Mesenchymal stem cell (in vitro differentiated cells and primary cell): ENCODE measurements around the gene NOTUM.

Experiments used
- DNase-seq: peaks from one replicate; pipeline ENCODE4 v3.0.0-alpha.2; 2013
- H2AFZ ChIP-seq: one replicate; pipeline ENCODE4 v1.6.1; 2013; ENCODE audit warnings: low read depth, mild to moderate bottlenecking, control low read depth, inconsistent platforms, low read length, moderate library complexity
- H2AK5ac ChIP-seq: 2 replicates; pipeline ENCODE4 v1.6.1; 2013; ENCODE audit warnings: low read length, moderate library complexity, mild to moderate bottlenecking, inconsistent platforms; ENCODE audit not compliant: severe bottlenecking
- H2BK120ac ChIP-seq: one replicate; pipeline ENCODE4 v1.6.1; 2013; ENCODE audit warnings: low read depth, mild to moderate bottlenecking, inconsistent platforms, low read length, moderate library complexity
- H2BK12ac ChIP-seq, 2 experiments: one replicate each; pipeline ENCODE4 v1.6.1; 2013; ENCODE audit warnings: inconsistent platforms in 2 of 2, low read length in 2 of 2, mild to moderate bottlenecking in 2 of 2, moderate library complexity in 2 of 2, control low read depth in 1 of 2
- H2BK15ac ChIP-seq: one replicate; pipeline ENCODE4 v1.6.1; 2013; ENCODE audit warnings: mild to moderate bottlenecking, low read depth, inconsistent platforms; ENCODE audit not compliant: poor library complexity, severe bottlenecking
- H2BK5ac ChIP-seq: 2 replicates; pipeline ENCODE4 v1.6.1; 2013; ENCODE audit warnings: low read depth, mild to moderate bottlenecking, low read length, control low read depth, inconsistent platforms; ENCODE audit not compliant: poor library complexity, severe bottlenecking
- H3K14ac ChIP-seq, 2 experiments: one replicate each; pipeline ENCODE4 v1.6.1; 2013; ENCODE audit warnings: inconsistent platforms in 2 of 2, low read length in 2 of 2, control low read depth in 1 of 2, mild to moderate bottlenecking in 1 of 2, moderate library complexity in 1 of 2
- H3K18ac ChIP-seq, 2 experiments: one replicate each; pipeline ENCODE4 v1.6.1; 2013; ENCODE audit warnings: inconsistent platforms in 2 of 2, low read length in 2 of 2, control low read depth in 1 of 2, low read depth in 1 of 2, mild to moderate bottlenecking in 1 of 2
- H3K23ac ChIP-seq, 2 experiments: one replicate each; pipeline ENCODE4 v1.6.1; 2013; ENCODE audit warnings: inconsistent platforms in 2 of 2, low read length in 2 of 2, mild to moderate bottlenecking in 2 of 2, moderate library complexity in 2 of 2, control low read depth in 1 of 2
- H3K27ac ChIP-seq: 2 replicates; pipeline ENCODE4 v1.5.1; 2013; ENCODE audit warnings: mild to moderate bottlenecking, moderate library complexity, low read length, control low read depth, inconsistent platforms; ENCODE audit not compliant: poor library complexity, severe bottlenecking
- H3K27me3 ChIP-seq, 2 experiments: 2 replicates each; pipeline versions ENCODE4 v1.6.1 to v1.7.0; 2013; ENCODE audit warnings: low read length in 2 of 2, mild to moderate bottlenecking in 2 of 2, moderate library complexity in 2 of 2, control low read depth in 1 of 2, inconsistent platforms in 1 of 2; ENCODE audit not compliant: control insufficient read depth in 1 of 2, insufficient read depth in 1 of 2
- H3K36me3 ChIP-seq, 2 experiments: 2 replicates each; pipeline versions ENCODE4 v1.6.1 to v1.7.0; 2013; ENCODE audit warnings: low read length in 2 of 2, control low read depth in 1 of 2, inconsistent platforms in 1 of 2, low read depth in 1 of 2, mild to moderate bottlenecking in 1 of 2; ENCODE audit not compliant: insufficient read depth in 2 of 2, control insufficient read depth in 1 of 2
- H3K4ac ChIP-seq, 2 experiments: one replicate each; pipeline ENCODE4 v1.6.1; 2013; ENCODE audit warnings: inconsistent platforms in 2 of 2, low read length in 2 of 2, mild to moderate bottlenecking in 2 of 2, moderate library complexity in 2 of 2, control low read depth in 1 of 2, low read depth in 1 of 2
- H3K4me1 ChIP-seq: 2 replicates; pipeline ENCODE4 v1.6.1; 2013; ENCODE audit warnings: low read depth, low read length, control low read depth; ENCODE audit not compliant: control insufficient read depth, insufficient read depth
- H3K4me2 ChIP-seq: 2 replicates; pipeline ENCODE4 v1.6.1; 2013; ENCODE audit warnings: low read length, mild to moderate bottlenecking, inconsistent platforms; ENCODE audit not compliant: poor library complexity, severe bottlenecking
- H3K4me3 ChIP-seq, 2 experiments: 2 replicates each; pipeline versions ENCODE4 v1.5.1 to v1.7.0; 2013; ENCODE audit warnings: low read length in 2 of 2, mild to moderate bottlenecking in 2 of 2, control low read depth in 1 of 2, low read depth in 1 of 2; ENCODE audit not compliant: insufficient read depth in 1 of 2
- H3K79me1 ChIP-seq: replicated peaks from 2 replicates; pipeline ENCODE4 v1.6.1; 2013; ENCODE audit warnings: mild to moderate bottlenecking, control low read depth, low read length, inconsistent platforms; ENCODE audit not compliant: poor library complexity, severe bottlenecking
- H3K9ac ChIP-seq: 2 replicates; pipeline ENCODE4 v1.7.0; 2013; ENCODE audit warnings: mild to moderate bottlenecking, low read length, moderate library complexity
- H3K9me3 ChIP-seq: 2 replicates; pipeline ENCODE4 v1.7.0; 2013; ENCODE audit warnings: mild to moderate bottlenecking, low read length; ENCODE audit not compliant: control insufficient read depth
- H4K8ac ChIP-seq: one replicate; pipeline ENCODE4 v1.6.1; 2013; ENCODE audit warnings: inconsistent platforms, mild to moderate bottlenecking, low read length, moderate library complexity
- H4K91ac ChIP-seq: one replicate; pipeline ENCODE4 v1.6.1; 2013; ENCODE audit warnings: mild to moderate bottlenecking, low read length, inconsistent platforms
- WGBS: methylation state at CpG from one replicate; pipeline ENCODE4 v1.1.7; 2013; ENCODE audit warnings: mixed read lengths; 5-methylcytosine and 5-hydroxymethylcytosine counted together

Gene NOTUM

DNA sequence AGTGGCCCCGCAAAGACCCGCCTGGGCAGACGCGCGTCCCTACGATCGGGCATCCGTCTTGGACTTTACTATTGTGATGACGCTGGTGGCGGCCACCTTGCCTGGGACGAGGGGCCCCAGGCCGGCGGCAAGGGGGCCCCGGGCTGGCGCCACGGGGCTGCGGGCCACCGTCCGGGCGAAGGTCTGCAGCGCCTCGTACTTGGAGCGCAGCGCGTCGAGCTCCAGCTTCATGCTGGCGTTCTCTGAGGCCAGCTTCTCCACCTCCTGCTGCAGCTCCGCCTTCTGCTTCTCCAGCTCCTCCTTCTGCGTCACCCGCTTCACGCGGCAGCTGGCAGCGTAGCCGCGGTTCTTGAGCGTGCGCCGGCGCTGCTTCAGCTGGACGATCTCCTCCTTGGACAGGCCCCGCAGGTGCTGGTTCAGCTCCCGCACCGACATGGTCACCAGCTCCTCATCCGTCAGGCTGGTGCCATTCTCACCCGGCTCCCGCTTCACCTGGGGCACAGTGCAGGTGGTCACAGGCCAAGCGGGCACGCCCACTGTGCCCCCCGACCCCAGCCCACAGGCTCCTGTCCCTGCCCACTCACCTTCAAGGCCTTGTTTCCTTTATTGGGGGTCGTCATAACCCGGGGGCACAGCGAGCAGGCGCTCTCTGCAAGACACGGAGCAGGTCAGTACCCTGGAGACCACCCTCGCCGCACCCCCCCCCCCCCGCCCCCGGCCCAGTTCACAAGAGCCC is 38.3 kb downstream of the NOTUM start:
- Histone ChIP-seq H3K4me2 (peak overlapping the region; percentile 54), H2BK120ac (no peak overlapping the region), H3K18ac (peak overlapping the region in 1 of 2 experiments; percentile 89), H3K23ac (peak overlapping the region in 1 of 2 experiments; percentile 19), H3K9me3 (no peaks in the 10 kb centered on the region), H3K14ac (peak overlapping the region in 1 of 2 experiments; percentile 80), H3K79me1 (peaks cover 5% of the 10 kb centered on the region), H2BK15ac (no peak overlapping the region), H2BK5ac (no peak overlapping the region), H3K4me1 (peaks cover 54% of the 10 kb centered on the region), H3K4me3 (peak overlapping the region in 1 of 2 experiments; percentile 70), H2BK12ac (peak overlapping the region in 1 of 2 experiments; percentile 92), H3K36me3 (peaks cover 42 to 46% of the 10 kb centered on the region in 2 experiments), H3K9ac (peak overlapping the region; percentile 75), H3K27ac (peak overlapping the region; percentile 47), H4K91ac (peak overlapping the region; percentile 36), H3K4ac (peak overlapping the region in 1 of 2 experiments; percentile 71), H2AK5ac (peak overlapping the region; percentile 24), H2AFZ (no peak overlapping the region), H4K8ac (no peak overlapping the region), H3K27me3 (no peaks in the 10 kb centered on the region)
- no peak for DNase-seq
- 91% methylated on average over 57 of the region's 58 CpGs for WGBS

DNA sequence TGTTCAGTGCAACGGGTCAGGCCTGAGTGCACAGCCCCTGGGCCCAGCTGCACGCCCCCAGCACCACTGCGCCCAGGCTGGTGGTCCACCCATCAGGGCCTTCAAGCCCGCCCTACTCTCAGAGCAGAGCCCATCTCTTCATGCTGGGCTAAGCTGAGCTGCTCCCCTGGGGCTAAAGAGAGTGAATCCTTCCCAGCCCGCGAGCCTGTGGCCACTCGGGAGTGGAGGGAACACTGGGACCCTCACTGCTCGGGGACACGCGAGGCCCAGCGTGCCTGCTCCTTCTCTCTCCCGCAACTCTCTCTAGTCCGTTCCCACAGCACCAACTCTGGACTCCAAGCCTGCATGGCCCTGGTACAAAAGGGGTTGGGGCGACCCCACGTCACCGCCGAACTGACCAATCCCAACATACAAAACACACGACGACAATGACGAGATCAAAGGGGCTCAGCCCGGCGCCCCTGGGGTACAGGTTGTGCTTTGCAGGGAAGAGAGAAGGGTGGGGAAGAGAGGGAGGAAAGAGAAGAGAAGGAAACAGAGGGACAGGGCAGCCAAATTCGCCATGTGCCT is 38.9 kb downstream of the NOTUM start:
- H3K27me3 ChIP-seq, result no peaks in the 10 kb centered on the region
- peak overlapping the region in 1 of 2 experiments; percentile 64 for H2BK12ac ChIP-seq
- no peak overlapping the region for H2AFZ ChIP-seq
- H3K27ac ChIP-seq, result no peak overlapping the region
- no peak overlapping the region for H3K4me3 ChIP-seq
- no peak overlapping the region for H2BK120ac ChIP-seq
- no peak overlapping the region for H3K14ac ChIP-seq
- H2AK5ac ChIP-seq, result no peak overlapping the region
- H2BK15ac ChIP-seq, result no peak overlapping the region
- H3K4ac ChIP-seq, result peak overlapping the region in 1 of 2 experiments; percentile 20
- DNase-seq, result no peak
- no peak overlapping the region for H2BK5ac ChIP-seq
- no peak overlapping the region for H4K8ac ChIP-seq
- peaks cover 42 to 46% of the 10 kb centered on the region in 2 experiments for H3K36me3 ChIP-seq
- no peak overlapping the region for H3K4me2 ChIP-seq
- WGBS, result 96% methylated on average over 13 of the region's 23 CpGs
- H3K23ac ChIP-seq, result no peak overlapping the region
- H3K4me1 ChIP-seq, result peaks cover 54% of the 10 kb centered on the region
- peak overlapping the region in 1 of 2 experiments; percentile 89 for H3K18ac ChIP-seq
- H3K9me3 ChIP-seq, result no peaks in the 10 kb centered on the region
- H4K91ac ChIP-seq, result no peak overlapping the region
- H3K9ac ChIP-seq, result no peak overlapping the region
- H3K79me1 ChIP-seq, result peaks cover 6% of the 10 kb centered on the region

DNA sequence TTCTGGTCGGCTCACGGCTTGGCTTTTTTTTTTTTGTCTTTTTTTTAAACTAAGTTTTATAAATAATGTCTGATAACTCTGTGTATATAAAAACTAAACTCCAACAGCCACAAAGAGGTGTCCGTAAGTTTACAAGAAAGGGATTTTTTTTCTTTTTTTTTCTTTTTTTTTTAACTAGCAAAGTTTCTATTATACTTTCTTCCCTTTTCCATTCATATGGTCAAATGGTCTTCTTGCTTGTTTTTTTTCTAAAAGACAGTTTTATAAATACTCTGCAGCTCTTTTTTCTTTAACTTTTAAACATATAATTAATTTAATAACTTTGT is 39.5 kb downstream of the NOTUM start:
- H2BK120ac ChIP-seq, result no peak overlapping the region
- H3K9ac ChIP-seq, result no peak overlapping the region
- no peak overlapping the region for H3K4ac ChIP-seq
- H2BK12ac ChIP-seq, result no peak overlapping the region
- no peak for DNase-seq
- no peak overlapping the region for H2AK5ac ChIP-seq
- H3K23ac ChIP-seq, result no peak overlapping the region
- peaks cover 58% of the 10 kb centered on the region for H3K4me1 ChIP-seq
- no peak overlapping the region for H2BK15ac ChIP-seq
- no peak overlapping the region for H3K4me3 ChIP-seq
- H3K9me3 ChIP-seq, result no peaks in the 10 kb centered on the region
- no peak overlapping the region for H3K14ac ChIP-seq
- no peak overlapping the region for H4K8ac ChIP-seq
- no peak overlapping the region for H4K91ac ChIP-seq
- no peak overlapping the region for H2AFZ ChIP-seq
- no peak overlapping the region for H3K27ac ChIP-seq
- H3K4me2 ChIP-seq, result no peak overlapping the region
- peaks cover 6% of the 10 kb centered on the region for H3K79me1 ChIP-seq
- no peak overlapping the region for H2BK5ac ChIP-seq
- no peaks in the 10 kb centered on the region for H3K27me3 ChIP-seq
- no CpG with 5 or more reads among the region's 3 CpGs for WGBS
- peaks cover 42 to 46% of the 10 kb centered on the region in 2 experiments for H3K36me3 ChIP-seq
- H3K18ac ChIP-seq, result no peak overlapping the region

DNA sequence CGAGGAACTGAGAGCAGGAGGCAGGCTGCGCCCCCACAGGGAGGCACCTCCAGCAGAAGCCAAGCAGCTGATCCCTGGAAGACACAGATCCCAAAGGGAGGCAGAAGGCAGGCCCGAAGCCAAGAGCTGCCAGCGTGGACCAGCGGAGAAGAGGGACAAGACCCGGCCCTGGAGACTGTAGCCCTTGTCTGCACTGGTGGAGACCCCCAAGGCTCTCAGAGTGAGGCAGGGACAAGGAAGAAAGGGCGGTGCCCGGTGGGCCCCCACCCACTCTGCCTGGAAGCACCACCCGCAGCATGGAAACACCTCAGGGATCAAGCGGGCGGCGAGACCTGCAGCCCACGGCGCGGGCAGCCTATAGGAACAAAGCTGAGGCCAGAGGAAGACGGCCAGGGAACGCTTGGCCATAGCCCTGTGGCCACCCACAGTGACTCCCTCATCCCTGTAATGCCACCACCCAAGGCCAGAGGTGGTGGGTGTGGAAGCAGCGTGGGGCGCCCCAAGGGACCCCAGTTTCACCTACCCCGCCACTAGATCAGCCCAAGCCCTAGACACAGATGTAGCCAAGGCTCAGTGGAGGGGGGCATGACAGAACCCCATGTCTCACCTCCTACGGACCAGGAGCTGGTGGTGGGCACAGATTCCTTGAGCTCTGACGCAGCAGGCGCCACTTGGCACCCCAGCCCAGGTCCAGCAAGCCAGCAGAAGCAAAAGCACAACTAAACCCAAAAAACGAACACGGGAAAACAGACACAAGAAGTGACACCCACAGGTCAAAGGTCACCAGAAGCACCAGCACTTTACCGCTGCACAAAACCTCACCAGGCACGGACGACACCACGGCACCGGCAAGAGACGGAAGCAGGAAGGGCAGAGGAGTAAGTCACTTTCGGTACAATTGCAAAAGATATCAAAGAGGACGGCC is 40.1 kb downstream of the NOTUM start:
- no peak overlapping the region for H3K9ac ChIP-seq
- no peak overlapping the region for H2BK5ac ChIP-seq
- H3K27ac ChIP-seq, result no peak overlapping the region
- no peak overlapping the region for H3K14ac ChIP-seq
- H2BK120ac ChIP-seq, result no peak overlapping the region
- H4K8ac ChIP-seq, result no peak overlapping the region
- H3K4me2 ChIP-seq, result no peak overlapping the region
- 95% methylated on average over 27 of the region's 33 CpGs for WGBS
- no peaks in the 10 kb centered on the region for H3K9me3 ChIP-seq
- peaks cover 46 to 47% of the 10 kb centered on the region in 2 experiments for H3K36me3 ChIP-seq
- H3K27me3 ChIP-seq, result no peaks in the 10 kb centered on the region
- H2AFZ ChIP-seq, result no peak overlapping the region
- H3K23ac ChIP-seq, result no peak overlapping the region
- H2BK15ac ChIP-seq, result no peak overlapping the region
- peaks cover 54% of the 10 kb centered on the region for H3K4me1 ChIP-seq
- peaks cover 8% of the 10 kb centered on the region for H3K79me1 ChIP-seq
- no peak overlapping the region for H3K4ac ChIP-seq
- H2AK5ac ChIP-seq, result no peak overlapping the region
- no peak overlapping the region for H3K4me3 ChIP-seq
- no peak for DNase-seq
- H3K18ac ChIP-seq, result no peak overlapping the region
- H2BK12ac ChIP-seq, result no peak overlapping the region
- peak overlapping the region; percentile 5 for H4K91ac ChIP-seq
